Kidney epithelial cell (primary cell): ENCODE results near the gene SMARCA2. TPM values are rescaled to one million over a fixed set of nuclear protein-coding genes. Genes with fewer than 3 reads are reported as not detected.

Experiments
- DNase-seq: peaks from one replicate; pipeline ENCODE4 v3.0.0-alpha.2; 2010; ENCODE audit warnings: low read depth
- H3K27me3 ChIP-seq: 2 replicates; pipeline ENCODE4 v1.6.0; 2011; ENCODE audit warnings: low read length; ENCODE audit not compliant: control insufficient read depth, insufficient read depth
- H3K36me3 ChIP-seq: 2 replicates; pipeline ENCODE4 v1.5.1; 2011; ENCODE audit warnings: low read length; ENCODE audit not compliant: control insufficient read depth, insufficient read depth
- H3K4me3 ChIP-seq: 2 replicates; pipeline ENCODE4 v1.5.1; 2011; ENCODE audit warnings: low read depth, mild to moderate bottlenecking, control low read depth, low read length
- total RNA-seq: library from RNA; depleted of rRNA; stranded (reverse); fragments of >200 nt; gene quantifications from 2 replicates; pipeline ENCODE4 v1.2.3, GENCODE V29; 2015
- TF ChIP-seq, protein P1 (sequence below): IDR thresholded peaks from 2 replicates; pipeline ENCODE4 v1.5.1; 2011; ENCODE audit warnings: mild to moderate bottlenecking, moderate library complexity, low read length, control low read depth, inconsistent platforms; ENCODE audit not compliant: insufficient read depth, poor library complexity, severe bottlenecking

SMARCA2 gene
- total RNA-seq, 1 donor from 2014 or later, result 34.3 TPM

DNA sequence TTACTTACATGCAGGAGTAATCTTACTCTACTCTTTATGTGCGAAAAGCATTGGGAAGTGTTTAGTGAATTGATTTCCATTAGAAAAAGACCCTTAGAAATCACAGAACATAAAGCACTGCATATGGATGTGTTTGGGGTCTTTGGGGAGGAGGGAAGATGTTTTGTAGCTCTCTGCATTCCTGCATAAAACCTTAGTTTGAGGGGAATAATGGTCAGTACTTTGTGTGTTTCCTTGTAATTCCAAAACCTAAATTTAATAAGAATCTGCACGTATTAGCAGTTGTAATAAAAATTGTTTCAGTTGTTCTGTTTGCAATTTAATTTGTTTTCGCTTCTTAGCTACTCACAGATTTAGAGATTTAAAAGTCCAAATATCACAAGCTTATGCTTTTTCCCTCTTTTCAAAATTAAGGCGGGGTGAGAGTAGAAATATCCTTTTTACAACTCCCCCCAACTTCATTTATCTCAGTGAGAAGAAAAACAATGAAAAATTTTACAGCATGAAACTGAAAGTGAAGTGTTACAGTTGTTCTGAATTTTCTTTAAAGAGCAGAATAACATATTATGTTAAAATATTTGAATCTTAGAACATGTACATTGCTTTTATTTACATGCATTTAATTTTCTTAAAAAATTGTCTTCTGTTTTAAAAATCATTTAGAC lies 143.8 kb downstream of the SMARCA2 start:
- no peaks in the 10 kb centered on the region for H3K27me3 ChIP-seq
- peak overlapping the region; percentile 36 for H3K4me3 ChIP-seq
- H3K36me3 ChIP-seq, result no peaks in the 10 kb centered on the region
- no peak for DNase-seq
- TF ChIP-seq, protein P1, sequence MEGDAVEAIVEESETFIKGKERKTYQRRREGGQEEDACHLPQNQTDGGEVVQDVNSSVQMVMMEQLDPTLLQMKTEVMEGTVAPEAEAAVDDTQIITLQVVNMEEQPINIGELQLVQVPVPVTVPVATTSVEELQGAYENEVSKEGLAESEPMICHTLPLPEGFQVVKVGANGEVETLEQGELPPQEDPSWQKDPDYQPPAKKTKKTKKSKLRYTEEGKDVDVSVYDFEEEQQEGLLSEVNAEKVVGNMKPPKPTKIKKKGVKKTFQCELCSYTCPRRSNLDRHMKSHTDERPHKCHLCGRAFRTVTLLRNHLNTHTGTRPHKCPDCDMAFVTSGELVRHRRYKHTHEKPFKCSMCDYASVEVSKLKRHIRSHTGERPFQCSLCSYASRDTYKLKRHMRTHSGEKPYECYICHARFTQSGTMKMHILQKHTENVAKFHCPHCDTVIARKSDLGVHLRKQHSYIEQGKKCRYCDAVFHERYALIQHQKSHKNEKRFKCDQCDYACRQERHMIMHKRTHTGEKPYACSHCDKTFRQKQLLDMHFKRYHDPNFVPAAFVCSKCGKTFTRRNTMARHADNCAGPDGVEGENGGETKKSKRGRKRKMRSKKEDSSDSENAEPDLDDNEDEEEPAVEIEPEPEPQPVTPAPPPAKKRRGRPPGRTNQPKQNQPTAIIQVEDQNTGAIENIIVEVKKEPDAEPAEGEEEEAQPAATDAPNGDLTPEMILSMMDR, result no peak

DNA sequence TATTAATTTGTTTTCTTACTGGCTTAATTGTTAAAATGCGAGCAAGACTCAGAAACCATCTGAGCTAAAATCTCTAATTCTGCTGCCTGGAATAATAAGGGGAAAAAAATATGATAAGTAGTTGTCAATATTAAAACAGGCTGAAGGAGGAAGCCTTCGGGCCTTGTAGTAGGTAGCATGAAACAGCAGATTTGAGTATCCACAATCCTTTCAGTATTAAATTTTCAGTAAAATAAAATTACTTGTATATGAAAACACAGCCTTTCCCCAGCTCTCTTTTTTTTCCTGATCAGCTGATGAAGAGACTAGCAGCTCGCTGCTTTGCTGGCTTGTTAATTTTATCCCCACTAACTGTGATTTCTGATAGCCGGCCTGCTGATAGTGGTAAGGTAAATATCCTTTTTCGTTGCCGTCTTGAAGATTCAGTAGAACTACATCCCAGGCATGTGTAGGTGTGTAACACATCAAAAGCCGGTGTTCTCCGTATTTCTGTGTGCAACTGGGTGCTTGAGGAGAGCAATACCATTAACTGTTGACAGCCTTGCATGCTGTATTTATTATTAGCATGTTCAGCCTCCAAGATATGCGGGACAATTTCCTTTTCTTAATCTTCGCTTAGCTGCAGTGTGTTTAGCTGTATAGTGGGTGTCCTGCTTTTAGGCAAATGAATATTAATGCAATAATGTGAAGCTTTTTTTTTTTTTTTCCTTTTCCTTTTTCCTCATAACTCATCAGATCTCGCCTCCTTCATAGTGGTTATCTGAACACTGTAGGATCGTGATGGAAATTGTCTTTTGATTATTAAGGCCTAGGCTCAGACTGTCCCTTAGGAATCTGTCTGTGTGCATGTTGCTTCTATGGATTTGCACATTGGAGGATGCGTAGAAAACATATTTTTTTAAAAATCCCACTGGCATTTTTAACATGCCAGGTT lies 144.6 kb downstream of the SMARCA2 start:
- Histone ChIP-seq H3K36me3 (no peaks in the 10 kb centered on the region), H3K27me3 (no peaks in the 10 kb centered on the region), H3K4me3 (no peak overlapping the region)
- no peak for DNase-seq
- TF ChIP-seq, protein P1, result no peak

DNA sequence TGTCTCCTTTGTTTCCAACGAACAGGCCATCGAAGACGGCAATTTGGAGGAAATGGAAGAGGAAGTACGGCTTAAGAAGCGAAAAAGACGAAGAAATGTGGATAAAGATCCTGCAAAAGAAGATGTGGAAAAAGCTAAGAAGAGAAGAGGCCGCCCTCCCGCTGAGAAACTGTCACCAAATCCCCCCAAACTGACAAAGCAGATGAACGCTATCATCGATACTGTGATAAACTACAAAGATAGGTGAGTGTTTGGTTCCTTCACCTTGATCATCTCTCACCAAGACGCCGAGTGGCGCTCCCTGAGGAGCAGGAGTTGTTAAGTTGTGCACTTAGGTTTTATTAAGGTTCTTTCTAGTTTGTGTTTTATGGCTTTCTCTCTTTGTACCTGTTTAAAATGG lies 146.5 kb downstream of the SMARCA2 start:
- H3K4me3 ChIP-seq, result no peak overlapping the region
- H3K36me3 ChIP-seq, result no peaks in the 10 kb centered on the region
- TF ChIP-seq, protein P1, result no peak
- H3K27me3 ChIP-seq, result no peaks in the 10 kb centered on the region
- no peak for DNase-seq

DNA sequence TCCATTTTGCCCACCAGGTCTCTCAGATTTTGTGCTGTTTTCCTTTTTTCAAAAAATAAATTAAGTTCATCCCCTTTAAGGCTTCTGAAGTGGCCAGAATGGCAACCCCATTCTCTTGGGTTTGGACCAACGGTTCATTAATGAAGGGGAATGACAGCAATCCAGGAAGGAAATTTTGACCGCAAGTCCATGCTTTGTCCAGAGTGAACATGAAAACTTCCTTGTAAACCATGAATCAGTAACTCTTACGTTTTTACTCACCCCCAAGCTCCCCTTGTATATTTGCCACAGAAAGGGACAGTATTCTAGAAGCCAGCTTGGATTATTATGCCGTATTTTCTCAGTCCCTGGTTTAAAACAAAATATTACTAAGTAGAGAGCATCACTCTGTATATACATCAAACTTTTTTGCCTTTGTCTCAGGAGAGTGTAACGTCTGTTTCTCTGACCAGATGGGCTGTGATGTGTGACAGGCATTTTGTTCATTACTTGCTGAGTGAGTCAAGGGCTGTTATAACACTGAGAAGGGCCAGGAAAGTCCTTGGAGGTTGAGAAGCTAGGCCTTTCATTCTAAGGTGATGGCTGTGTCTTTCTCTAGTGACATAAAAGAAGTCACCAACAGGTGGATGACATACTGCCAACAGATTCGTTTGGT lies 148.2 kb downstream of the SMARCA2 start:
- no peaks in the 10 kb centered on the region for H3K36me3 ChIP-seq
- H3K27me3 ChIP-seq, result no peaks in the 10 kb centered on the region
- DNase-seq, result peak; percentile 57
- TF ChIP-seq, protein P1, result no peak
- H3K4me3 ChIP-seq, result no peak overlapping the region

DNA sequence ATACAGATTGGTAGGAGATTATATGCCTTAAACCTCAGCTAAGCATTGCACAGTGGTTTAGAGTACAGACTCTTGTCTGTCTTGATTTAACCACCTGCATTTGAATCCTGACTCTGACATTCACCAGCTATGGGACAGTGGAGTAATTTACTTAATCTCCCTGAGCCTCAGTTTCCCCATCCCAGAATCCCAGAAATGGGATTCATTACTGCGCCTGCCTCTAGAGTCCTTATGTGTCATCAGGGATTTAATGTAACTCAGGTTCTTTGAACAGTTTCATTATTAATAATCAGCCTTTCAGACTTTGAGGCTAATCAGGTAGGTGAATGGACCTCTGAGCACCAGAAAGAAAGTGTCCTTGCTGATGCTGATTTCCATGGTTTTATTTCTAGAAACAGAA lies 149.1 kb downstream of the SMARCA2 start:
- DNase-seq, result no peak
- H3K36me3 ChIP-seq, result no peaks in the 10 kb centered on the region
- H3K4me3 ChIP-seq, result no peak overlapping the region
- TF ChIP-seq, protein P1, result no peak
- H3K27me3 ChIP-seq, result no peaks in the 10 kb centered on the region
